ENCODE data around the gene ABCC2.
"Not testable (repeated sequence)": the region's sequence is repeated elsewhere in the genome, so short reads cannot be mapped to it uniquely, and the experiment has no call there.

ABCC2 gene

GRCh38 chr10:99849057-99849456 lies 66.6 kb downstream of the ABCC2 start:
- Mint-ChIP-seq H3K9me3 (no peaks in the 10 kb centered on the region), H3K36me3 (ENCODE audit: low read depth) (no peaks in the 10 kb centered on the region), H3K27me3 (ENCODE audit: low read depth) (no peaks in the 10 kb centered on the region), H3K4me1 (ENCODE audit: low read depth) (peaks cover 4% of the 10 kb centered on the region), H3K27ac (no peak overlapping the region), H3K4me3 (no peak overlapping the region)

GRCh38 chr10:99849536-99849935 lies 67.1 kb downstream of the ABCC2 start:
- Mint-ChIP-seq H3K27ac (no peak overlapping the region), H3K9me3 (no peaks in the 10 kb centered on the region), H3K4me1 (ENCODE audit: low read depth) (peaks cover 4% of the 10 kb centered on the region), H3K4me3 (no peak overlapping the region), H3K36me3 (ENCODE audit: low read depth) (no peaks in the 10 kb centered on the region), H3K27me3 (ENCODE audit: low read depth) (no peaks in the 10 kb centered on the region)

GRCh38 chr10:99850021-99850766 lies 67.8 kb downstream of the ABCC2 start:
- no peaks in the 10 kb centered on the region for H3K27me3 Mint-ChIP-seq (ENCODE audit: low read depth)
- H3K4me3 Mint-ChIP-seq, result no peak overlapping the region
- H3K27ac Mint-ChIP-seq, result no peak overlapping the region
- H3K9me3 Mint-ChIP-seq, result no peaks in the 10 kb centered on the region
- peaks cover 4% of the 10 kb centered on the region for H3K4me1 Mint-ChIP-seq (ENCODE audit: low read depth)
- H3K36me3 Mint-ChIP-seq (ENCODE audit: low read depth), result no peaks in the 10 kb centered on the region

GRCh38 chr10:99850767-99851340 lies 68.4 kb downstream of the ABCC2 start:
- Mint-ChIP-seq H3K27ac (no peak overlapping the region), H3K4me1 (ENCODE audit: low read depth) (peaks cover 4% of the 10 kb centered on the region), H3K9me3 (no peaks in the 10 kb centered on the region), H3K36me3 (ENCODE audit: low read depth) (no peaks in the 10 kb centered on the region), H3K4me3 (no peak overlapping the region), H3K27me3 (ENCODE audit: low read depth) (no peaks in the 10 kb centered on the region)

- H3K9me3 Mint-ChIP-seq, result no peaks in the 10 kb centered on the region
Measured at GRCh38 chr10:99851825-99852224, 69.4 kb downstream of the ABCC2 start.

GRCh38 chr10:99852481-99853213 lies 70.2 kb downstream of the ABCC2 start:
- Mint-ChIP-seq H3K9me3 (no peaks in the 10 kb centered on the region), H3K27ac (no peak overlapping the region), H3K27me3 (ENCODE audit: low read depth) (peaks cover 1% of the 10 kb centered on the region), H3K4me3 (no peak overlapping the region), H3K4me1 (ENCODE audit: low read depth) (no peaks in the 10 kb centered on the region), H3K36me3 (ENCODE audit: low read depth) (no peaks in the 10 kb centered on the region)

More at GRCh38 chr10:99851825-99852224, 69.4 kb downstream of the ABCC2 start:
- no peak overlapping the region for H3K27ac Mint-ChIP-seq
- no peaks in the 10 kb centered on the region for H3K27me3 Mint-ChIP-seq (ENCODE audit: low read depth)
- H3K36me3 Mint-ChIP-seq (ENCODE audit: low read depth), result no peaks in the 10 kb centered on the region
- H3K4me1 Mint-ChIP-seq (ENCODE audit: low read depth), result no peaks in the 10 kb centered on the region
- no peak overlapping the region for H3K4me3 Mint-ChIP-seq

GRCh38 chr10:99853655-99854054 lies 71.2 kb downstream of the ABCC2 start:
- Mint-ChIP-seq H3K27me3 (ENCODE audit: low read depth) (peaks cover 3% of the 10 kb centered on the region), H3K27ac (no peak overlapping the region), H3K4me3 (no peak overlapping the region), H3K36me3 (ENCODE audit: low read depth) (no peaks in the 10 kb centered on the region), H3K4me1 (ENCODE audit: low read depth) (no peaks in the 10 kb centered on the region), H3K9me3 (no peaks in the 10 kb centered on the region)

GRCh38 chr10:99854860-99855259 lies 72.4 kb downstream of the ABCC2 start:
- H3K36me3 Mint-ChIP-seq (ENCODE audit: low read depth), result no peaks in the 10 kb centered on the region
- H3K9me3 Mint-ChIP-seq, result no peaks in the 10 kb centered on the region
- peaks cover 3% of the 10 kb centered on the region for H3K27me3 Mint-ChIP-seq (ENCODE audit: low read depth)
- no peaks in the 10 kb centered on the region for H3K4me1 Mint-ChIP-seq (ENCODE audit: low read depth)
- H3K4me3 Mint-ChIP-seq, result no peak overlapping the region
- H3K27ac Mint-ChIP-seq, result no peak overlapping the region

- peaks cover 3% of the 10 kb centered on the region for H3K27me3 Mint-ChIP-seq (ENCODE audit: low read depth)
- H3K36me3 Mint-ChIP-seq (ENCODE audit: low read depth), result no peaks in the 10 kb centered on the region
- no peaks in the 10 kb centered on the region for H3K4me1 Mint-ChIP-seq (ENCODE audit: low read depth)
- H3K4me3 Mint-ChIP-seq, result no peak overlapping the region
- H3K9me3 Mint-ChIP-seq, result no peaks in the 10 kb centered on the region
- H3K27ac Mint-ChIP-seq, result no peak overlapping the region
Measured at GRCh38 chr10:99855479-99856071, 73.1 kb downstream of the ABCC2 start.

GRCh38 chr10:99858849-99859248 lies 76.4 kb downstream of the ABCC2 start:
- Mint-ChIP-seq H3K9me3 (no peaks in the 10 kb centered on the region), H3K4me1 (ENCODE audit: low read depth) (no peaks in the 10 kb centered on the region), H3K4me3 (no peak overlapping the region), H3K27ac (no peak overlapping the region), H3K36me3 (ENCODE audit: low read depth) (no peaks in the 10 kb centered on the region), H3K27me3 (ENCODE audit: low read depth) (peaks cover 10% of the 10 kb centered on the region)

- no peaks in the 10 kb centered on the region for H3K9me3 Mint-ChIP-seq
- no peak overlapping the region for H3K27ac Mint-ChIP-seq
- H3K4me1 Mint-ChIP-seq (ENCODE audit: low read depth), result no peaks in the 10 kb centered on the region
- H3K27me3 Mint-ChIP-seq (ENCODE audit: low read depth), result peaks cover 17% of the 10 kb centered on the region
- no peak overlapping the region for H3K4me3 Mint-ChIP-seq
- no peaks in the 10 kb centered on the region for H3K36me3 Mint-ChIP-seq (ENCODE audit: low read depth)
Measured at GRCh38 chr10:99859585-99859984, 77.1 kb downstream of the ABCC2 start.

- Mint-ChIP-seq H3K27ac (no peak overlapping the region), H3K9me3 (no peaks in the 10 kb centered on the region), H3K4me1 (ENCODE audit: low read depth) (no peaks in the 10 kb centered on the region), H3K4me3 (no peak overlapping the region), H3K36me3 (ENCODE audit: low read depth) (no peaks in the 10 kb centered on the region), H3K27me3 (ENCODE audit: low read depth) (peaks cover 23% of the 10 kb centered on the region)
Measured at GRCh38 chr10:99860466-99860865, 78.0 kb downstream of the ABCC2 start.

GRCh38 chr10:99863535-99864240 lies 81.2 kb downstream of the ABCC2 start:
- Mint-ChIP-seq H3K9me3 (peaks cover 10% of the 10 kb centered on the region), H3K27me3 (ENCODE audit: low read depth) (peaks cover 49% of the 10 kb centered on the region)
- not testable (repeated sequence) for H3K4me3 Mint-ChIP-seq; H3K27ac Mint-ChIP-seq; H3K4me1 Mint-ChIP-seq (ENCODE audit: low read depth); H3K36me3 Mint-ChIP-seq (ENCODE audit: low read depth)

GRCh38 chr10:99867250-99867649 lies 84.8 kb downstream of the ABCC2 start:
- not testable (repeated sequence) for H3K36me3 Mint-ChIP-seq (ENCODE audit: low read depth); H3K4me3 Mint-ChIP-seq; H3K27ac Mint-ChIP-seq; H3K4me1 Mint-ChIP-seq (ENCODE audit: low read depth)
- peaks cover 10% of the 10 kb centered on the region for H3K9me3 Mint-ChIP-seq
- H3K27me3 Mint-ChIP-seq (ENCODE audit: low read depth), result peaks cover 66% of the 10 kb centered on the region
